Thymus (tissue), 11 donors: ENCODE measurements around the gene SLC28A1. TPM values are rescaled to one million over a fixed set of nuclear protein-coding genes. Genes with fewer than 3 reads are reported as not detected.
"Not testable (repeated sequence)": the region's sequence is repeated elsewhere in the genome, so short reads cannot be mapped to it uniquely, and the experiment has no call there.

ENCODE experiments used
- DNase-seq, 9 donors: peaks; one replicate each; pipeline ENCODE4 v3.0.0-alpha.2; 2013; ENCODE audit warnings: low spot score in 9 of 9, low read depth in 6 of 9, missing footprints in 1 of 9
- H3K27ac ChIP-seq, 2 donors: one replicate each; pipeline ENCODE4 v1.5.1; 2013; ENCODE audit warnings: control low read depth in 1 of 2, low read depth in 1 of 2, low read length in 1 of 2, mild to moderate bottlenecking in 1 of 2, moderate library complexity in 1 of 2
- H3K27me3 ChIP-seq, 2 donors: one replicate each; pipeline ENCODE4 v1.5.1; 2013; ENCODE audit warnings: low read length in 1 of 2; ENCODE audit not compliant: control insufficient read depth in 2 of 2, insufficient read depth in 1 of 2
- H3K36me3 ChIP-seq, 2 donors: one replicate each; pipeline ENCODE4 v1.5.1; 2013; ENCODE audit warnings: low read length in 1 of 2, mild to moderate bottlenecking in 1 of 2, moderate library complexity in 1 of 2; ENCODE audit not compliant: control insufficient read depth in 2 of 2, insufficient read depth in 2 of 2
- H3K4me1 ChIP-seq, 2 donors: one replicate each; pipeline ENCODE4 v1.5.1; 2013; ENCODE audit warnings: low read length in 2 of 2; ENCODE audit not compliant: control insufficient read depth in 2 of 2, insufficient read depth in 2 of 2
- H3K4me3 ChIP-seq, 2 donors: one replicate each; pipeline ENCODE4 v1.5.1; 2013; ENCODE audit warnings: low read length in 2 of 2, control low read depth in 1 of 2, mild to moderate bottlenecking in 1 of 2
- H3K9me3 ChIP-seq, 2 donors: one replicate each; pipeline ENCODE4 v1.5.1; 2013; ENCODE audit warnings: low read length in 1 of 2, mild to moderate bottlenecking in 1 of 2; ENCODE audit not compliant: control insufficient read depth in 2 of 2, insufficient read depth in 1 of 2
- WGBS: extraction: QIAGEN DNeasy Blood & Tissue Kit; methylation state at CpG from one replicate; pipeline ENCODE4 v1.1.7; 2013; 5-methylcytosine and 5-hydroxymethylcytosine counted together
- polyA plus RNA-seq: library from polyadenylated mRNA; stranded (reverse); fragments of 200-250 nt; gene quantifications from one replicate; pipeline ENCODE4 v1.2.3, GENCODE V29; 2013
- total RNA-seq: library from RNA; stranded (reverse); fragments of 120-200 nt; gene quantifications from one replicate; pipeline ENCODE4 v1.2.4, GENCODE V29; 2013
- donor health status: healthy.

Gene SLC28A1
- total and polyA plus RNA-seq, 2 donors = 0.05 to 0.18 TPM

DNA sequence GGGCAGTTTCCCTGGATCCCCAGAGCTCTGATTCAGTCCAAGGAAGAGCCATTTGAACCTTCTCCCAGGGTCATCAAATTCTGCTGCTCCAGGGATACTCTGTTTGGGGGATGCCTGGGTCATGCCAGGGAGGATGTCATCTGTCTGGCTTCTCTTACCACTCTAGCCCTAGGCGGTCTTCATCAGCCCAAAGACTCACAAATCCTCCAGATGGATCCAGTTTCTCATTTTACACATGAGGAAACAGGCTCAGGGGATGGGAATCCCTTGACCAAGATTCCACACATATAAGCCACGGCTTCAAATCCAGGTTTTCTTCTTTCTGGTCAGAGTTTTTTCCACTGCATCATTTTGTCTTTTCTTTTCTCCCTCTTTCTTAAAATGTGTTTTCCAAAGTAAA is 36.7 kb downstream of the SLC28A1 start:
- Histone ChIP-seq H3K36me3 (no peaks in the 10 kb centered on the region), H3K27ac (no peak overlapping the region), H3K4me1 (no peaks in the 10 kb centered on the region), H3K4me3 (no peak overlapping the region), H3K9me3 (no peaks in the 10 kb centered on the region), H3K27me3 (no peaks in the 10 kb centered on the region)
- no peak for DNase-seq
- 94% methylated on average over 2 of the region's 2 CpGs for WGBS

DNA sequence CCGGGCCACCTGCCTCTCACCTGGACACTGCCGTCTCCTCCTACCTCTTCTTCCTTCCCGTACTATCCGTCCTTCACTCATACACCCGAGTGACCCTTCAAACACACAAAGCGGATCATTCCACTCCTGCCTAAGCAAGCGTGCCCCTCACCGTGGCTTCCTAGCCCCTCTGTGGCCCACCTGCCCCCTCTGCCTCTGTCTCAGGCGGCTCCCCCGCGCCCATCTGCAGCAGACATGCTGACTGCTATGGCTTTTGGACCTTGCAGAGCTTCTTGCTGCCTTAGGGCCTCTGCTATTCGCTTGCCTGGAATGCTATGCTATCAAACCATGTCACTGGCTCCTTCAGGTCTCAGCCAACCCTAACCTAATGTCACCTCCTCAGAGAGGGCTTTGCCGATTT is 38.1 kb downstream of the SLC28A1 start:
- Histone ChIP-seq H3K4me1 (no peaks in the 10 kb centered on the region), H3K4me3 (no peak overlapping the region), H3K9me3 (no peaks in the 10 kb centered on the region), H3K27me3 (no peaks in the 10 kb centered on the region), H3K27ac (no peak overlapping the region), H3K36me3 (no peaks in the 10 kb centered on the region)
- no peak for DNase-seq
- WGBS = 97% methylated on average over 13 of the region's 13 CpGs

GRCh38 chr15:84924077-84924731 is 39.7 kb downstream of the SLC28A1 start:
- DNase-seq = no peak
- H3K36me3 ChIP-seq = no peaks in the 10 kb centered on the region
- WGBS = 96% methylated on average over 4 of the region's 4 CpGs
- no peak overlapping the region for H3K4me3 ChIP-seq
- H3K9me3 ChIP-seq = no peaks in the 10 kb centered on the region
- no peaks in the 10 kb centered on the region for H3K27me3 ChIP-seq
- H3K27ac ChIP-seq = no peak overlapping the region
- H3K4me1 ChIP-seq = peaks cover 2 to 4% of the 10 kb centered on the region in 2 donors

DNA sequence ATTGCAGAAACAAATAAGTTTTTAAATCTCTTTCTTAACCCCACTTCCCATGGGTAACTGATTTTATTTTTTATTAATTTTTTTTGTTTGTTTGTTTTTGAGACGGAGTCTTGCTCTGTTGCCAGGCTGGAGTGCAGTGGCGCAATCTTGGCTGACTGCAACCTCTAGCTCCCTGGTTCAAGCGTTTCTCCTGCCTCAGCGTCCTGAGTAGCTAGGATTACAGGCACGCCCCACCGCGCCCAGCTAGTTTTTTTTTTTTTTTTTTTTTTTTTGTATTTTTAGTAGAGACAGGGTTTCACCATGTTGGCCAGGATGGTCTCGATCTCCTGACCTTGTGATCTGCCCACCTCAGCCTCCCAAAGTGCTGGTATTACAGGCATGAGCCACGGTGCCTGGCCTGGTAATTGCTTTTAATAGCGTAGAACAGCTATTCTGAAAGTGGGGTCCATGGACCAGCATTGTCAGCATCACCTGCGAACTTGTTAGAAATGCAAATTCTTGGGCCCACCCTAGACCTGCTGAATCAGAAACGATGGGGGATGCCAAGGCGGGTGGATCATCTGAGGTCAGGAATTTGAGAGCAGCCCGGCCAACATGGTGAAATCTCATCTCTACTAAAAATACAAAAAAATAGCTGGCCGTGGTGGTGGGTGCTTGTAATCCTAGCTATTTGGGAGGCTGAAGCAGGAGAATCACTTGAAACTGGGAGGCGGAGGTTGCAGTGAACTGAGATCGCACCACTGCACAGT is 40.5 kb downstream of the SLC28A1 start:
- not testable (repeated sequence) for H3K4me3 ChIP-seq, H3K27me3 ChIP-seq, H3K4me1 ChIP-seq, H3K36me3 ChIP-seq, H3K27ac ChIP-seq, H3K9me3 ChIP-seq, DNase-seq
- WGBS = 93% methylated on average over 17 of the region's 17 CpGs

DNA sequence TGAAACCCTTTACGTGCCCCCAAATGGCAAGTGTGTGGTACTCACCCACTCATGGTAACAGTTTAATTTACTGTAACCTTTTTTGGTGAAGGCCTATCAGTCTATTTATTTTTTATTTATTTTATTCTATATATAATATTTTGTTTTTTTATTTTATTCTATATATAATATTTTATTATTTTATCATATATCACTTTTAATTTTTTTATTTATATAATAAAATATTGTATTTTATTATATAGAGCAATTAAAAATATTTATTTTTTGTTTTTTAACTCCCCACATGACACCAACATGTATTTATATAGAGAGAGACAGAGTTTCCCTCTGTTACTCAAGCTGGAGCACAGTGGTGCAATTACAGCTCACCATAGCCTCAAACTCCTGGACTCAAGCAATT is 41.4 kb downstream of the SLC28A1 start:
- DNase-seq = no peak
- Histone ChIP-seq H3K27me3 (no peaks in the 10 kb centered on the region), H3K4me1 (peaks cover 2 to 4% of the 10 kb centered on the region in 2 donors), H3K27ac (no peak overlapping the region), H3K4me3 (no peak overlapping the region), H3K36me3 (no peaks in the 10 kb centered on the region), H3K9me3 (no peaks in the 10 kb centered on the region)
- WGBS = 100% methylated on average over 1 of the region's 1 CpG

GRCh38 chr15:84926491-84927230 is 42.2 kb downstream of the SLC28A1 start:
- Histone ChIP-seq H3K27me3 (no peaks in the 10 kb centered on the region), H3K9me3 (no peaks in the 10 kb centered on the region), H3K36me3 (no peaks in the 10 kb centered on the region), H3K4me1 (peaks cover 2 to 4% of the 10 kb centered on the region in 2 donors), H3K4me3 (no peak overlapping the region), H3K27ac (no peak overlapping the region)
- 98% methylated on average over 3 of the region's 3 CpGs for WGBS
- no peak for DNase-seq

DNA sequence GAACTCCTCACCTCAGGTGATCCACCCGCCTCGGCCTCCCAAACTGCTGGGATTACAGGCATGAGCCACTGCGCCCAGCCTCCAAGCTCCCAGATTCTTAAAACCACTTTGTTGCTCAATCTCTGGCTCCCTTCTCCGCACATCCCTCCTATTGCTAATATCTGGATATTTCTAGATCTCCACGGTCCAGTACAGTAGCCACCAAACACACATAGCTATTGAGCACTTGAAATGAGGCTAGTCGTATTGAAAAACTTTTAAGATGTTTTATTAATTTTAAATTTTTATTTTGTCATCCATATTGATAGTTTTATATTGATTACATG is 44.3 kb downstream of the SLC28A1 start:
- Histone ChIP-seq H3K9me3 (no peaks in the 10 kb centered on the region), H3K36me3 (no peaks in the 10 kb centered on the region), H3K27ac (no peak overlapping the region), H3K4me3 (no peak overlapping the region), H3K4me1 (peaks cover 2 to 4% of the 10 kb centered on the region in 2 donors), H3K27me3 (no peaks in the 10 kb centered on the region)
- 88% methylated on average over 6 of the region's 6 CpGs for WGBS
- DNase-seq = no peak

DNA sequence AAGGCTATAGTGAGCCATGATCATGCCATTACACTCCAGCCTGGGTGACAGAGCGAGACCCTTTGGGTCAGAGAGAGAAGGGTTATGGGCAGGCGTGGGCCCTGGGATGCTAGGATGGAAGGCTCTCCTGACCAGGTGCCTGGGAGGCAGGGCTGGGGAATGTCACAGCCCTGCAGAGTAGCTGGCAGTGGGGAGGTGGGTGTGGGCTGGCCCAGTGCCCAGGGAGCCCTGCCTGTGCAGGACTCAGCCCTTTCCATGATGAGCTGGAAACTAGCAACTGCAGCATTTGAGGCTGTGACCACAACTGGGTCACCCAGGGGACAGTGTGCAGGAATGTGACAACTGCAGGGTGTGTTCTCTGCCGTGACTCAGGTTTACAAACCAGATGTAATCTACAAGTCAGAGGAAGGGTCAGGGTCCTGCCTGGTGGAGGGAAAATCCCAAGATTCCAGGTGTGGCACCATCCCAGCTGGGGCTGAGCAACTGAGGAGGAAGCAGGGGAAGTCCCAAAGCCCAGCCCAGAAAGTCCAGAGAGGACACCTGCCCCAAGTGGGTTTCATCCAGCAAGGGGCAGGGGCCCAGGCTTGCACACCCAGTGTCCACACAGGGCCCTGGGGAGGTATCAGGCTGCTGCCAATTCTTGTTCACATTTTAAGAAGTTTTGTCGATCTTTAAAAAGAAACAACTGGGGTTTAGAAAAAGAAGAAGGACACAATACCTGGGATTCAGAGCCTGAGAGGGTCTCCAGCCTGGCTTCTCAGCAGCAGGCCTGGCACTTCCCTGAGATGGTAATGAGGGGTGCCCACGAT is 45.5 kb downstream of the SLC28A1 start:
- no peaks in the 10 kb centered on the region for H3K9me3 ChIP-seq
- DNase-seq = no peak
- peaks cover 2 to 4% of the 10 kb centered on the region in 2 donors for H3K4me1 ChIP-seq
- WGBS = 90% methylated on average over 5 of the region's 5 CpGs
- no peaks in the 10 kb centered on the region for H3K36me3 ChIP-seq
- no peak overlapping the region for H3K27ac ChIP-seq
- H3K27me3 ChIP-seq = no peaks in the 10 kb centered on the region
- no peak overlapping the region for H3K4me3 ChIP-seq
